ENCODE measurements around the gene PSME3IP1. TPM values are rescaled to one million over a fixed set of nuclear protein-coding genes. Genes with fewer than 3 reads are reported as not detected.
A peak's percentile ranks its signal among the peaks of the same experiment; 100 is the strongest.

The PSME3IP1 gene
- total and polyA plus RNA-seq, 2 of the 4 experiments (the other 2 are of a cell fraction) = 50.2 to 75.2 TPM

- H2BK15ac ChIP-seq (ENCODE audit: low read depth, low read length) = no peak overlapping the region
- no peak overlapping the region for H4K8ac ChIP-seq (ENCODE audit: low read depth in 2 of 2, low read length in 2 of 2)
- no peaks in the 10 kb centered on the region for H3K27me3 ChIP-seq (ENCODE audit: control insufficient read depth, insufficient read depth, low read length)
- peaks cover 5% of the 10 kb centered on the region for H4K20me1 ChIP-seq (ENCODE audit: insufficient read depth, low read length)
- peaks cover 16% of the 10 kb centered on the region; the same call in 1 of the 2 replicates for H3K9me1 ChIP-seq (ENCODE audit: insufficient read depth, low read length)
- dilution Hi-C loops (cut with HindIII; ENCODE audit: low sequenced_read_pairs, unreplicated experiment) = no loop called here
- no peaks in the 10 kb centered on the region; the same call in 1 of the 2 replicates for H3K36me3 ChIP-seq (ENCODE audit: control insufficient read depth, insufficient read depth, low read length)
- ATAC-seq (ENCODE audit: low read depth) (no peak), DNase-seq (no peak)
- H3K4ac ChIP-seq (ENCODE audit: low read depth, low read length) = no peak overlapping the region
- H4K91ac ChIP-seq (ENCODE audit: insufficient read depth, low read depth, low read length) = no peak overlapping the region
- no peak overlapping the region for H2BK20ac ChIP-seq (ENCODE audit: low read depth, low read length)
- H2AFZ ChIP-seq (replicated peaks; ENCODE audit: low read length, poor library complexity) = peak overlapping the region; percentile 48
- 67% methylated on average over 1 of the region's 10 CpGs; no CpG with 5 or more reads in 1 of the 2 experiments for WGBS, 2 experiments (ENCODE audit: extremely low coverage in 2 of 2, insufficient read length in 1 of 2)
- ChIA-PET POLR2A (ENCODE audit: unreplicated experiment) (no interaction called here), CTCF (interaction anchor here (0.8 kb wide), 1 partner anchor 20 kb away, joined by 3 read pairs; the partner anchor contains the start of gene CPNE2)
- H3K27ac ChIP-seq (ENCODE audit: insufficient read depth, low read length) = no peak overlapping the region
- TF ChIP-seq MXI1 (IDR thresholded peaks at IDR 0.05; ENCODE audit: borderline replicate concordance, low read depth, low read length) (no peak), CHD1 (IDR thresholded peaks at IDR 0.05; ENCODE audit: low read depth, low read length) (no peak), CTCF (conservative IDR thresholded peaks at IDR 0.05; ENCODE audit: low read depth, low read length) (no peak), SMC3 (IDR thresholded peaks at IDR 0.05; ENCODE audit: low read depth, low read length) (no peak), ELK1 (IDR thresholded peaks at IDR 0.05; ENCODE audit: borderline replicate concordance, low read depth, low read length) (no peak), RAD21 (IDR thresholded peaks at IDR 0.05; ENCODE audit: low read length) (no peak), NFE2L2 (IDR thresholded peaks at IDR 0.05; ENCODE audit: low read depth, low read length) (no peak), RCOR1 (IDR thresholded peaks at IDR 0.05; ENCODE audit: insufficient replicate concordance, low read length) (no peak), CEBPB (IDR thresholded peaks at IDR 0.05; ENCODE audit: low read depth, low read length) (no peak), USF2 (IDR thresholded peaks at IDR 0.05; ENCODE audit: low read depth, low read length) (no peak)
- H3K4me2 ChIP-seq (ENCODE audit: low read depth, low read length) = no peak overlapping the region
- no peak overlapping the region for H3K4me3 ChIP-seq (ENCODE audit: insufficient read depth, low read depth, low read length)
- no peak overlapping the region for H2BK120ac ChIP-seq (ENCODE audit: low read depth, low read length)
- H4K5ac ChIP-seq (ENCODE audit: low read depth, low read length) = no peak overlapping the region
- H3K56ac ChIP-seq (ENCODE audit: extremely low read depth, insufficient read depth, low read length) = no peak overlapping the region
- H3K4me1 ChIP-seq (ENCODE audit: control insufficient read depth, insufficient read depth, low read length) = peaks cover 13% of the 10 kb centered on the region
- no TSS peak for BruUV-seq (replicated peaks)
- no peak overlapping the region for H3K23ac ChIP-seq (ENCODE audit: low read depth, low read length)
- H3K79me1 ChIP-seq (ENCODE audit: low read depth in 1 of 2, low read length in 2 of 2) = peaks cover 4 to 24% of the 10 kb centered on the region in 2 experiments; a peak in 2 of 4 replicates
- intact Hi-C loops (cut with micrococcal nuclease) = no loop called here
- no peak overlapping the region for H3K14ac ChIP-seq (replicated peaks; ENCODE audit: low read depth, low read length)
- no peak overlapping the region for H3K9ac ChIP-seq (ENCODE audit: low read depth, low read length)
- no peak overlapping the region for H3K18ac ChIP-seq (ENCODE audit: low read depth, low read length)
- H2AK5ac ChIP-seq (ENCODE audit: low read depth, low read length) = no peak overlapping the region
- no peak overlapping the region for H2BK5ac ChIP-seq (ENCODE audit: low read depth, low read length, poor library complexity, severe bottlenecking)
- in situ Hi-C loops (cut with MboI; ENCODE audit: low sequenced_read_pairs) = no loop called here
- peak overlapping the region; percentile 51 for H2AK9ac ChIP-seq (replicated peaks; ENCODE audit: low read depth, low read length, poor library complexity)
- H3K9me3 ChIP-seq (ENCODE audit: control insufficient read depth, insufficient read depth, low read length) = no peaks in the 10 kb centered on the region
These were observed 73.3 kb downstream of the PSME3IP1 start for GRCh38 chr16:57112403-57113041.
